ENCODE measurements around the gene DBH. TPM values are rescaled to one million over a fixed set of nuclear protein-coding genes. Genes with fewer than 3 reads are reported as not detected.

The DBH gene
- total and polyA plus RNA-seq, 2 donors (not counting 3 experiments of a cell fraction or from before 2014, with no cell fraction given), result not detected

DNA sequence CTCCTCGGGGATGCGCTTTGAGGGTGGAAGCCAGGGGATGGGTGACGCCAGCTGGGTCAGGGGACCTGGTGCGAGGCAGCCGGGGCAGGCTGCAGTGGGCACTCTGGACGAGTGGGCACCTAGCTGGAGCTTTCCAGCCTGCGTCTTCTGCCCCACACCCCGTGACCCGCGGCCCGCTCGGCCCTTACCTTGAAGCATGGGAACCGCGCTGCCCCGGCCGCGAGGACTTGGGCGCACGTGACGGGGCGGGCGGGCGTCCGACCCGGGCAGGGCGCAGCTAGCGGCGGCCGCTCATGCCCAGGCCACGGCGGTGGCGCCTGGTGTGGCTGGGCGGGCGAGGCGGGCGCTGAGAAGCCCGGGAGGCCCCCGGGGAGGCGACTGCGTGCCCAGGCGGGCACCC is 27.3 kb upstream of the DBH start:
- FAIRE-seq (no peak), DNase-seq (ENCODE audit: low read depth, low spot score) (no peak)
- H3K4me1 ChIP-seq (ENCODE audit: control insufficient read depth, extremely low read depth, insufficient read depth, low read length), result no peaks in the 10 kb centered on the region
- no peaks in the 10 kb centered on the region for H3K9me1 ChIP-seq (replicated peaks; ENCODE audit: control insufficient read depth, extremely low read depth, insufficient read depth, low read length)
- no TSS peak for BruUV-seq (replicated peaks)
- CTCF ChIA-PET, result interaction anchor here (0.9 kb wide), 1 partner anchor 12 kb away, joined by 3 read pairs; no protein-coding TSS in a partner anchor
- no peak overlapping the region for H3K9ac ChIP-seq (replicated peaks; ENCODE audit: extremely low read depth, insufficient read depth, low read length)
- peaks cover 0 to 3% of the 10 kb centered on the region in 2 experiments for H3K27me3 ChIP-seq (ENCODE audit: control insufficient read depth in 2 of 2, insufficient read depth in 2 of 2, low read length in 2 of 2)
- no peaks in the 10 kb centered on the region for H4K20me1 ChIP-seq (replicated peaks; ENCODE audit: control insufficient read depth, extremely low read depth, insufficient read depth, low read length)
- H3K27ac ChIP-seq (ENCODE audit: insufficient read depth, low read depth, low read length), result no peak overlapping the region
- H3K36me3 ChIP-seq (ENCODE audit: control insufficient read depth in 2 of 2, extremely low read depth in 1 of 2, insufficient read depth in 2 of 2, low read length in 2 of 2), result no peaks in the 10 kb centered on the region
- intact Hi-C loops (cut with micrococcal nuclease), result no loop called here
- POLR2A ChIA-PET, result no interaction called here
- H3K79me2 ChIP-seq (ENCODE audit: control insufficient read depth, insufficient read depth, low read length), result no peaks in the 10 kb centered on the region
- no peak overlapping the region for H2AFZ ChIP-seq (ENCODE audit: low read depth, low read length)
- no peak overlapping the region for H3K4me2 ChIP-seq (ENCODE audit: insufficient read depth, low read length)
- dilution Hi-C loops (cut with MboI; ENCODE audit: extremely low pct_ligation_motif_present, low sequenced_read_pairs), result no loop called here
- H3K4me3 ChIP-seq (replicated peaks in 1 of 3; ENCODE audit: insufficient read depth in 1 of 3, low read depth in 1 of 3, low read length in 3 of 3), result no peak overlapping the region
- no peaks in the 10 kb centered on the region for H3K9me3 ChIP-seq (replicated peaks; ENCODE audit: control insufficient read depth, insufficient read depth, low read length)
- TF ChIP-seq POLR2AphosphoS5 (IDR thresholded peaks at IDR 0.05; ENCODE audit: insufficient read depth, low read depth, low read length) (no peak), JUN (IDR thresholded peaks at IDR 0.05; ENCODE audit: borderline replicate concordance, insufficient read depth, insufficient read length, low read depth) (no peak), POLR2A (IDR thresholded peaks at IDR 0.05; ENCODE audit: low read depth, low read length) (no peak)

DNA sequence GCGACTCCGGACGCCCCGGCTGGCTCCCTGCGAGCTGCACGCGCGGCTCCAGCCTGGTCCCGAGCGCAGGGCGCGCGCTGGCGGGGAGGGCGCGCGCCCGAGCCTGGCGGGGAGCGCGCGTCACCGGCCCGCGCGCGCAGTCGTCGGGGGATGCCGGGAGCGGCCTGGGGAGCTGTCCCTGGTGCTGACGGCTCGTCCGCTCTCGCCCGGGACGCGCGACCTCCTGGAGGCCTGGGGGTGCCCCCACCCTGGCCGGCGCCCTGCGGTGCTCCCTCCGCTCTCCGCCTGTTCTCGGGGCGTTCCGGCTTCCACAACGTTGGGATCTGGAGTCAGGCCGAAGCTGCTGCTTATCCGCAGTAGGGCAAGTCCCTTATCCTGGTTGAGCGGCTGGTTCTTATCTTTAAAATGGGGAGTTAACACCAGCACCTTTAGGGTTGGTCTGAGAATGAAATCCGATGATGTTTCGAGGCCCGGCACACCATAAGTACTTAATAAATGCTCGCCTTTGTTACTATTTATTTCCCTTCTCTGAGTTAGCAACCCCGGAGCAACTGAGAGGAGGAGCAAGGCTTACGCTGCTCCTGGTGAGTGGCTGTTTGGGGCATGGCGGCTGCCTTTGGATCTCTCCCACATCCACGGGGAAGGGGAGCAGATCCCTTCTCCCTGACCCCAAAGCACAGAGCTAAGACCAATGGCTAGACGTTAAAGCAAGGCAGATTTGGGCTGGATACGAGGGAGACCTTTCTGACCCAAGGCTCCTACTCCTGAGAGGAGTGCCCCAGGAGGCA is 26.7 kb upstream of the DBH start, which contains the start of gene FAM163B:
Gene FAM163B, minus strand, starts transcription at position 79 of the 788 bp plus-strand sequence. CDS start 29,166 bp downstream, outside the sequence.
- Histone ChIP-seq H3K4me3 (replicated peaks in 1 of 3; ENCODE audit: insufficient read depth in 1 of 3, low read depth in 1 of 3, low read length in 3 of 3) (no peak within 1 kb of the TSS), H3K9me3 (replicated peaks; ENCODE audit: control insufficient read depth, insufficient read depth, low read length) (no peaks in the 10 kb centered on the region), H2AFZ (ENCODE audit: low read depth, low read length) (no peak within 1 kb of the TSS), H3K9me1 (replicated peaks; ENCODE audit: control insufficient read depth, extremely low read depth, insufficient read depth, low read length) (no peaks in the 10 kb centered on the region), H3K27ac (ENCODE audit: insufficient read depth, low read depth, low read length) (no peak within 1 kb of the TSS), H4K20me1 (replicated peaks; ENCODE audit: control insufficient read depth, extremely low read depth, insufficient read depth, low read length) (no peaks in the 10 kb centered on the region), H3K9ac (replicated peaks; ENCODE audit: extremely low read depth, insufficient read depth, low read length) (no peak within 1 kb of the TSS), H3K27me3 (ENCODE audit: control insufficient read depth in 2 of 2, insufficient read depth in 2 of 2, low read length in 2 of 2) (peaks cover 0 to 3% of the 10 kb centered on the region in 2 experiments), H3K36me3 (ENCODE audit: control insufficient read depth in 2 of 2, extremely low read depth in 1 of 2, insufficient read depth in 2 of 2, low read length in 2 of 2) (no peaks in the 10 kb centered on the region), H3K79me2 (ENCODE audit: control insufficient read depth, insufficient read depth, low read length) (no peaks in the 10 kb centered on the region), H3K4me1 (ENCODE audit: control insufficient read depth, extremely low read depth, insufficient read depth, low read length) (no peaks in the 10 kb centered on the region), H3K4me2 (ENCODE audit: insufficient read depth, low read length) (no peak within 1 kb of the TSS)
- DNase-seq (ENCODE audit: low read depth, low spot score), result peak; percentile 22
- no peak for FAIRE-seq
- intact Hi-C loops (cut with micrococcal nuclease) (no loop called here), dilution Hi-C loops (cut with MboI; ENCODE audit: extremely low pct_ligation_motif_present, low sequenced_read_pairs) (no loop called here)
- CTCF ChIA-PET, result interaction anchor here (0.9 kb wide), 1 partner anchor 13 kb away, joined by 3 read pairs; no protein-coding TSS in a partner anchor
- no TSS peak for BruUV-seq (replicated peaks)
- TF ChIP-seq POLR2A (IDR thresholded peaks at IDR 0.05; ENCODE audit: low read depth, low read length) (no peak), EZH2 (IDR thresholded peaks at IDR 0.05; ENCODE audit: borderline replicate concordance, low read depth, low read length, severe bottlenecking) (no peak), POLR2AphosphoS5 (IDR thresholded peaks at IDR 0.05; ENCODE audit: insufficient read depth, low read depth, low read length) (no peak), JUN (IDR thresholded peaks at IDR 0.05; ENCODE audit: borderline replicate concordance, insufficient read depth, insufficient read length, low read depth) (no peak), MYC (IDR thresholded peaks at IDR 0.05; ENCODE audit: low read depth, low read length) (no peak), FOS (IDR thresholded peaks at IDR 0.05; ENCODE audit: borderline replicate concordance, insufficient read depth, low read length) (no peak), GATA2 (IDR thresholded peaks at IDR 0.05; ENCODE audit: insufficient read depth, insufficient read length, low read depth, low read length) (no peak)
- TF ChIP-seq, protein P1, sequence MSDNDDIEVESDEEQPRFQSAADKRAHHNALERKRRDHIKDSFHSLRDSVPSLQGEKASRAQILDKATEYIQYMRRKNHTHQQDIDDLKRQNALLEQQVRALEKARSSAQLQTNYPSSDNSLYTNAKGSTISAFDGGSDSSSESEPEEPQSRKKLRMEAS (IDR thresholded peaks at IDR 0.05; ENCODE audit: insufficient read depth, insufficient read length), result no peak
- TF ChIP-seq, protein P2, sequence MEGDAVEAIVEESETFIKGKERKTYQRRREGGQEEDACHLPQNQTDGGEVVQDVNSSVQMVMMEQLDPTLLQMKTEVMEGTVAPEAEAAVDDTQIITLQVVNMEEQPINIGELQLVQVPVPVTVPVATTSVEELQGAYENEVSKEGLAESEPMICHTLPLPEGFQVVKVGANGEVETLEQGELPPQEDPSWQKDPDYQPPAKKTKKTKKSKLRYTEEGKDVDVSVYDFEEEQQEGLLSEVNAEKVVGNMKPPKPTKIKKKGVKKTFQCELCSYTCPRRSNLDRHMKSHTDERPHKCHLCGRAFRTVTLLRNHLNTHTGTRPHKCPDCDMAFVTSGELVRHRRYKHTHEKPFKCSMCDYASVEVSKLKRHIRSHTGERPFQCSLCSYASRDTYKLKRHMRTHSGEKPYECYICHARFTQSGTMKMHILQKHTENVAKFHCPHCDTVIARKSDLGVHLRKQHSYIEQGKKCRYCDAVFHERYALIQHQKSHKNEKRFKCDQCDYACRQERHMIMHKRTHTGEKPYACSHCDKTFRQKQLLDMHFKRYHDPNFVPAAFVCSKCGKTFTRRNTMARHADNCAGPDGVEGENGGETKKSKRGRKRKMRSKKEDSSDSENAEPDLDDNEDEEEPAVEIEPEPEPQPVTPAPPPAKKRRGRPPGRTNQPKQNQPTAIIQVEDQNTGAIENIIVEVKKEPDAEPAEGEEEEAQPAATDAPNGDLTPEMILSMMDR (IDR thresholded peaks at IDR 0.05; ENCODE audit: extremely low read depth in 1 of 2, insufficient read depth in 1 of 2, low read depth in 1 of 2, low read length in 2 of 2), result no peak
- POLR2A ChIA-PET, result no interaction called here

Measured in endothelial cell of umbilical vein (primary cell).